HG02763 (cell line): ENCODE results near the gene CPXM1.
A peak's percentile ranks its signal among the peaks of the same experiment; 100 is the strongest.

Experiments used
- ATAC-seq: cut with Tn5 transposase; IDR thresholded peaks from one replicate; pipeline ENCODE4 v1.9.1; 2021; ENCODE audit warnings: mild to moderate bottlenecking, moderate library complexity; ENCODE audit not compliant: unreplicated experiment

The CPXM1 gene

GRCh38 chr20:2804041-2804828 lies 3.8 kb upstream of the CPXM1 start:
- ATAC-seq: no peak

GRCh38 chr20:2801286-2801728 lies 880 bp upstream of the CPXM1 start:
- no peak for ATAC-seq

- ATAC-seq: peak; percentile 27
These were observed 523 bp downstream of the CPXM1 start for GRCh38 chr20:2799688-2800520.

- ATAC-seq: no peak
These were observed 1.2 kb downstream of the CPXM1 start for GRCh38 chr20:2799271-2799670.

- no peak for ATAC-seq
These were observed 1.6 kb downstream of the CPXM1 start for GRCh38 chr20:2798814-2799213.

GRCh38 chr20:2798095-2798805 lies 2.2 kb downstream of the CPXM1 start:
- ATAC-seq: no peak

GRCh38 chr20:2797136-2797983 lies 3.1 kb downstream of the CPXM1 start:
- no peak for ATAC-seq

- ATAC-seq: no peak
These were observed 4.3 kb downstream of the CPXM1 start for GRCh38 chr20:2796011-2796660.

GRCh38 chr20:2795451-2795850 lies 5.0 kb downstream of the CPXM1 start:
- ATAC-seq: no peak

GRCh38 chr20:2794866-2795447 lies 5.5 kb downstream of the CPXM1 start:
- ATAC-seq: no peak

GRCh38 chr20:2794202-2794748 lies 6.2 kb downstream of the CPXM1 start:
- no peak for ATAC-seq

- ATAC-seq: no peak
These were observed 7.0 kb downstream of the CPXM1 start for GRCh38 chr20:2793471-2793870.

GRCh38 chr20:2783908-2784566 lies 16.4 kb downstream of the CPXM1 start:
- no peak for ATAC-seq

- no peak for ATAC-seq
These were observed 19.5 kb downstream of the CPXM1 start for GRCh38 chr20:2780948-2781347.

- no peak for ATAC-seq
These were observed 21.7 kb downstream of the CPXM1 start for GRCh38 chr20:2778602-2779321.

- ATAC-seq: no peak
These were observed 25.3 kb downstream of the CPXM1 start for GRCh38 chr20:2775139-2775538.

- no peak for ATAC-seq
These were observed 26.6 kb downstream of the CPXM1 start for GRCh38 chr20:2773812-2774211.

GRCh38 chr20:2771631-2772080 lies 28.8 kb downstream of the CPXM1 start:
- ATAC-seq: no peak
